Natural killer cell (primary cell): ENCODE measurements around the gene SLC35A5. TPM values are rescaled to one million over a fixed set of nuclear protein-coding genes. Genes with fewer than 3 reads are reported as not detected.
"Not testable (repeated sequence)": the region's sequence is repeated elsewhere in the genome, so short reads cannot be mapped to it uniquely, and the experiment has no call there.

Experiments used
- ATAC-seq, 3 donors: fragments of 150-1000 bp in 2 of 3; fragments of 200-7000 bp in 1 of 3; cut with Tn5 transposase; 1 replicate in 1 of 3; 2 replicates in 2 of 3; pipeline ENCODE4 v1.10.0; 2021; ENCODE audit warnings: mild to moderate bottlenecking in 2 of 3, moderate library complexity in 2 of 3
- DNase-seq, 2 donors: peaks; one replicate each; pipeline versions ENCODE4 v3.0.0 to v3.0.0-alpha.2; 2013 to 2021; ENCODE audit warnings: mixed read lengths in 1 of 2
- H3K27ac ChIP-seq: one replicate; pipeline ENCODE4 v1.5.1; 2013; ENCODE audit warnings: mild to moderate bottlenecking, low read length
- H3K27me3 ChIP-seq: one replicate; pipeline ENCODE4 v1.6.1; 2013; ENCODE audit warnings: low read length; ENCODE audit not compliant: control insufficient read depth, insufficient read depth
- H3K36me3 ChIP-seq: one replicate; pipeline ENCODE4 v1.6.1; 2013; ENCODE audit warnings: low read length; ENCODE audit not compliant: control insufficient read depth, insufficient read depth
- H3K4me1 ChIP-seq: one replicate; pipeline ENCODE4 v1.6.1; 2013; ENCODE audit warnings: low read length; ENCODE audit not compliant: control insufficient read depth, insufficient read depth
- H3K4me3 ChIP-seq: one replicate; pipeline ENCODE4 v1.5.1; 2013; ENCODE audit warnings: low read length
- H3K9me3 ChIP-seq: one replicate; pipeline ENCODE4 v1.6.1; 2013; ENCODE audit warnings: low read length; ENCODE audit not compliant: control insufficient read depth, insufficient read depth
- H3K27ac Mint-ChIP-seq, 2 donors: one replicate each; pipeline ENCODE4 v1.8.0; 2022; ENCODE audit warnings: mild to moderate bottlenecking in 2 of 2, mixed read lengths in 2 of 2, moderate library complexity in 1 of 2
- H3K27me3 Mint-ChIP-seq, 2 donors: one replicate each; pipeline ENCODE4 v1.8.0; 2022; ENCODE audit warnings: low read depth in 2 of 2, mixed read lengths in 2 of 2
- H3K36me3 Mint-ChIP-seq: one replicate; pipeline ENCODE4 v1.8.0; 2022; ENCODE audit warnings: mixed read lengths
- H3K4me1 Mint-ChIP-seq, 2 donors: one replicate each; pipeline ENCODE4 v1.8.0; 2022; ENCODE audit warnings: mixed read lengths in 2 of 2
- H3K4me3 Mint-ChIP-seq: one replicate; pipeline ENCODE4 v1.8.0; 2022; ENCODE audit warnings: mild to moderate bottlenecking, moderate library complexity, mixed read lengths
- H3K9me3 Mint-ChIP-seq, 2 donors: one replicate each; pipeline ENCODE4 v1.8.0; 2022; ENCODE audit warnings: mixed read lengths in 2 of 2
- CTCF ChIP-seq: fragments of 200-600 bp; IDR thresholded peaks from one replicate; pipeline ENCODE4 v1.8.0; 2022; ENCODE audit warnings: antibody characterized with exemption
- WGBS: methylation state at CpG from one replicate; pipeline ENCODE4 v1.1.7; 2013; ENCODE audit warnings: missing lambda C conversion rate; ENCODE audit not compliant: insufficient coverage; 5-methylcytosine and 5-hydroxymethylcytosine counted together
- intact Hi-C: fragments of 100-400 bp; cut with micrococcal nuclease; formaldehyde crosslinking; loops from one replicate; pipeline ENCODE4 v1.14.2; 2022
- total RNA-seq, 4 donors: library from RNA; stranded (reverse); fragments of 120-200 nt in 1 of 4; gene quantifications; one replicate each; pipeline versions ENCODE4 v1.2.3 to v1.2.4, GENCODE V29; 2013 to 2022

Gene SLC35A5
- total RNA-seq, 3 donors from 2014 or later (not counting 1 experiment from before 2014, with no cell fraction given), result 10.5 to 17.4 (median 11.2) TPM

DNA sequence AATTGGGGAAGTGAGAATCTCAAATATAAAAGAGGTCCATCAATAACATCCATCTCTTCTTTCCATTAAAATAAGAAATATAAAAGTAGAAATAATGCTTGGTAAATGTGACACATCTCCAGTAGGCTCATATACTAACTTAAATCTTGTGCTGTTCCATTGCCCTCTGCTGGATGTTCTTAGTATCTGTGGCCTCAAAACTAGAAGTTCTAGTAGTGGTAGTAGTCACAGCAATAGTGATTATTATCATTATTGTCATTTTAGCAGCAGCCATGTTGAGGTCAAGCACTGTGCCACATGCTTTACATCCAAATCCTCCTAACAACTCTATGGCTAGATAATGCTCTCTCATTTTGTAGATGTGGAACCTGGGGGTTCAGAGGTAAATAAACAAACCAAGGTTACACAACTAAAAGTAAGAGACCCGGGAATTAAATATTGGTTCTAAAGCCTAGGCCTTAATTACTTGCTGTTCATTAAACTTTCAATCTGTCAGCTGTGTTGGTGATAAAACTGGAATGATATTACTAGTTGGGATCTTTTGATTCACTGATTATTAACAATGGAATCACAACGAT, 42.3 kb upstream of the SLC35A5 start:
- Mint-ChIP-seq H3K9me3 (no peaks in the 10 kb centered on the region), H3K4me1 (peaks cover 0 to 18% of the 10 kb centered on the region in 2 donors), H3K36me3 (peaks cover 8% of the 10 kb centered on the region), H3K27me3 (no peaks in the 10 kb centered on the region), H3K27ac (no peak overlapping the region), H3K4me3 (no peak overlapping the region)
- H3K4me3 ChIP-seq, result no peak overlapping the region
- H3K9me3 ChIP-seq, result no peaks in the 10 kb centered on the region
- peak; percentile 76 for TF ChIP-seq CTCF
- H3K27me3 ChIP-seq, result no peaks in the 10 kb centered on the region
- H3K4me1 ChIP-seq, result peaks cover 2% of the 10 kb centered on the region
- ATAC-seq, result peak; percentile 72 to 85 (median 75)
- intact Hi-C loops, result loop anchor here (1.0 kb wide), 3 partner anchors 192 to 407 kb away; no protein-coding TSS in a partner anchor
- no peaks in the 10 kb centered on the region for H3K36me3 ChIP-seq
- WGBS, result 100% methylated on average over 1 of the region's 2 CpGs
- peak in 1 of 2 donors; percentile 80 for DNase-seq
- no peak overlapping the region for H3K27ac ChIP-seq

DNA sequence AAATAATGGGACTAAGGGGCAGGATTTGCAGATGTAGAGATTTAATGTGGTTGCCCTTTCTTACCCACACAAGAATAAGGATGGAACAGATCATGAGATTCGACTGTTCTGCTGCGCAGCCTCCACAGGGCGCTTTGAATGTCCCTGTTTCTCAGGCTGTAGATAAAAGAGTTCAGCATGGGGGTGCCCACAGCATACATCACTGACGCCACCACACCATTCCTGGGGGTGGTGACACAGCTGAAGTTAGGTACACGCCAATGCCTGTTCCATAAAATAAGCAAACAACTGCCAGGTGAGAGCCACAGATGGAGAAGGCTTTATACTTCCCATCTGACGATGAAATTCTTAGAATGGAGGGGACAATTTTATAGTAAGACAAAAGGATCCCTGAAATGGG, 37.7 kb upstream of the SLC35A5 start:
- H3K4me1 ChIP-seq, H3K27me3 ChIP-seq, intact Hi-C loops, H3K9me3 ChIP-seq, H3K27ac ChIP-seq, DNase-seq, H3K4me1 Mint-ChIP-seq, H3K36me3 Mint-ChIP-seq, H3K27me3 Mint-ChIP-seq, H3K4me3 ChIP-seq, H3K4me3 Mint-ChIP-seq, ATAC-seq, H3K9me3 Mint-ChIP-seq: not testable (repeated sequence)
- peak overlapping the region in 1 of 2 donors; percentile 7 for H3K27ac Mint-ChIP-seq
- H3K36me3 ChIP-seq, result peaks cover 25% of the 10 kb centered on the region
- WGBS, result 92% methylated on average over 5 of the region's 6 CpGs

- intact Hi-C loops, result no loop called here
- no peak for TF ChIP-seq CTCF
- Mint-ChIP-seq H3K27ac (no peak overlapping the region), H3K4me1 (peaks cover 5% of the 10 kb centered on the region in 2 donors), H3K4me3 (no peak overlapping the region), H3K27me3 (no peaks in the 10 kb centered on the region), H3K36me3 (peaks cover 9% of the 10 kb centered on the region), H3K9me3 (no peaks in the 10 kb centered on the region)
- Histone ChIP-seq H3K27me3 (no peaks in the 10 kb centered on the region), H3K27ac (no peak overlapping the region), H3K9me3 (no peaks in the 10 kb centered on the region), H3K4me1 (no peaks in the 10 kb centered on the region), H3K4me3 (no peak overlapping the region), H3K36me3 (peaks cover 74% of the 10 kb centered on the region)
- ATAC-seq, result no peak
- no peak for DNase-seq
- WGBS, result 95% methylated on average over 2 of the region's 3 CpGs
Measured at GRCh38 chr3:112530573-112530972, 31.3 kb upstream of the SLC35A5 start.

DNA sequence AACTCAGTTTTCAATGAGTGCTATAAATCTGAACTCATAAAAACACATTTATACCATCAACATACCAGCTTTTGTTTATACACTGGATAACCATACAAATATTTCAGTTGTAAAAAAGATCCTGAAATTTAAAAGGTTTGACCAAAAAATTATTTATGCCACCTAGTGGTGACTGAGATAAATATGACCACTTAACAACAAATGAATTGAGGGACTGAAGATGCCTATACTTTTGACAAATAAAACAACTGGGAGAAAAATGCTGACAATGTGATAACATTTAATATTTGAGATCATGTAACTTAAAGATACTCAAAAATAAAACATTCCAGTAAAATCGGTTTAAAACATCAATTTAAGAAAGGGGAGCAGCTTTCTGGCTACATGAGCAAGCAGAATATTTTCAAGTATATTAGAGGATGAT, 30.5 kb upstream of the SLC35A5 start:
- peak; percentile 84 for TF ChIP-seq CTCF
- no peaks in the 10 kb centered on the region for H3K27me3 Mint-ChIP-seq
- no peaks in the 10 kb centered on the region for H3K27me3 ChIP-seq
- no CpG with 5 or more reads among the region's 1 CpG for WGBS
- no peak overlapping the region for H3K4me3 ChIP-seq
- peaks cover 5% of the 10 kb centered on the region in 2 donors for H3K4me1 Mint-ChIP-seq
- H3K36me3 Mint-ChIP-seq, result peaks cover 9% of the 10 kb centered on the region
- no peaks in the 10 kb centered on the region for H3K4me1 ChIP-seq
- no peaks in the 10 kb centered on the region for H3K9me3 Mint-ChIP-seq
- no peak overlapping the region for H3K27ac ChIP-seq
- peaks cover 82% of the 10 kb centered on the region for H3K36me3 ChIP-seq
- H3K27ac Mint-ChIP-seq, result peak overlapping the region; percentile 6 to 53
- no peaks in the 10 kb centered on the region for H3K9me3 ChIP-seq
- peak in 1 of 3 donors; percentile 57 for ATAC-seq
- peak in 1 of 2 donors; percentile 61 for DNase-seq
- intact Hi-C loops, result loop anchor here (1.0 kb wide), 3 partner anchors 204 to 420 kb away; no protein-coding TSS in a partner anchor
- H3K4me3 Mint-ChIP-seq, result no peak overlapping the region
